ENCODE measurements around the gene DCC.

Gene DCC

GRCh38 chr18:53193870-53194269 is 853.9 kb downstream of the DCC start:
- no peak for DNase-seq (ENCODE audit: low spot score)

DNA sequence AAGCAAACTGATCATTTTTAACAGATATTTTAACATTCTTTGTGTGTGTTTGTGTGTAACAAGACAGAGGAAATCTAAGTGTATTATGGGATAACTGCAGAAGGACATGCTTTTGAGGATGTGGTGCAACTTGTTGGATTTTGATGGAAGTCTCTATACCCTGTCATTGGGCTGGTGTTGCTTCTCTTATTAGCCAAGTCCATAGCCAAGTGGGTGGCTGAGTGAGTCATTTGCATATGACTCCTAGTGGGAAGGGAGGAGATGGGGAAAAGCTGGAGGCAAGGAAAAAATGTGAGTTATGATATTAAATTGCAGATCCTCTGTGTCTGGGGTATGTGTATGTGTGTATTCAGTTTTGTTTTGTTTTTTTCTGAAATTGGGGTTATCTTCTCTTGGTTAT is 879.9 kb downstream of the DCC start:
- no peak for DNase-seq (ENCODE audit: low spot score)

DNA sequence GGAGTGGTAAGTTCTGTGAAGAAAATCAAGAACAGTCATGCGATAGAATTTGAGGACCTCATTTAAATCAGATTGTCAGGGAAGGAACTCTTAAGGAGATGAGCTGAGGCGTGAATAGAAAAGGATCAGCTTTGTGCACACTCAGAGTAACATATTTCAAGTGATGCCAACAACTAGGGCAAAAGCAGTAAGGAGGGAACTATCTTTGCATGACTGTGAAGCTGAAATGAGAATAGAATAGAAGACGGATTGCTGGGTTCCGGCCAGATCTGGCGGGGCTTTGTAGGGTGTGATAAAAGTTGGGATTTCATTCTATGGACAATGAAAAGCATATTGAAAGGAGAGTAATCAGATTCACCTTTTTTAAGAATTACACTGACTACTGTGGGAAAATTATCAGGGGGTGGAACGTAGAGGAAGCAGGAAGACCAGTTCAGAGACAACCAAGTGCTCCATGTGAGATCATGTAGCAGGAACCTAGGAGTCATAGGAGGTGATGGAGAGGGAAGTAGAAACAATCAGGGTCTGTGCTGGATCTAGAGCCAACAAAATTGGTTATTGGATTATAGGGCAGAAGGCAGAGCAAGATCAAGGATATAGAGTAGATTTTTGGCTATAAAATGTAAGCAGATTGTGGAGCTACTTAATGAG is 884.3 kb downstream of the DCC start:
- no peak for DNase-seq (ENCODE audit: low spot score)

DNA sequence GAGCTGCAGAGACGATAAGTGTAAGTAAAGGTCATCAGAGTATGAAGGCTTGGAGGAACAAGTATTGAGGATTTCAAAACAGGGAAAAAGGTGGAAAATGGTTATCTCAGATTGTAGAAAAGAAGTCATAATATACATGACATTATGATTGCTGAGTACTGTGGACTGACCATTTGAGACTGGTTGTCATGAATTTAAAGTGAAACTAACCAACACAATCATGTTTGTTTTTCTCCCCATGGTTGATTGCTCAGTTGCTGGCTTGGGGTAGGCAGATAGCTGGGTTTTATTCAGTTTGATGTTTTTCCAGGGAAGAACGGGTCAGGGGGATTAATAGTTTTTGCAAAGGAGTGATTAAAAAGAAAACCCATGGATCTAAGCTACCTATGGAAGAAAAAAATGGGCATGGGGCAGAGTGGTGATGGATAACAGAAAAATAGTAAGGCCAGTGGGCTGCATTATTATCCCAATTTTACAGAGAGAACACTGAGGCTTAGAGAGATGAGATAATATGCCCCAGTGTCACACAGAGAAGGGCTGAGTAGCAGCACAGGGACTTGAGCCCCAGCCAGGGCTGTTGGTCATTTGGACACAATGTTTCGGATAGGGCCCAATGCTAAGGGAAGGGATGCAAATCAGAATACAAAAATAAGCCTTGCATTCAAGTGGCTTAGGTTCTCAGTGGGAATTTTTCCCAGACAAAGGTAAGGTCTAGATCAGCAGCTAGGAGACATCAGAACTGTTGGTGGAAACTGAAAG is 885.7 kb downstream of the DCC start:
- no peak for DNase-seq (ENCODE audit: low spot score)

GRCh38 chr18:53234610-53235009 is 894.6 kb downstream of the DCC start:
- no peak for DNase-seq (ENCODE audit: low spot score)

- no peak for DNase-seq (ENCODE audit: low spot score)
Measured at GRCh38 chr18:53241161-53241560, 901.2 kb downstream of the DCC start.

DNA sequence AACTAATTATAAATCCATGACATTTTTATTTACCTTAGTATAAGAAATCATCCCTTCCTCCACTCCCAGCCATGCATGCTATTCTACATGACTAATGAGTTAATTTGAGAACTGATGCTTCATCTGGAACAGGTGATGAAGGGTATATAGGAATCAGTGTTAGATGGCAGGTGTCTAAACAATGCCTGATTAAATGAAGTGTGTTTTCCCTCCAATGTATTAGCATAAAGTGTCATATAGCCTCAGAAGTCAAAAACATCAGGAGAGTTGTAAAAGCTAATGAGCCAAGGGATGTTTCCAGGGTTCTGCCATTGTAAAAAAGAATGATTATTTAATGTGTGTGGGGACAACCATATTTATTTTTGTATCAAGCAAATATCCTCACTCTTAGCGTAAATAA is 913.8 kb downstream of the DCC start:
- no peak for DNase-seq (ENCODE audit: low spot score)

- no peak for DNase-seq (ENCODE audit: low spot score)
Measured at GRCh38 chr18:53254265-53254664, 914.3 kb downstream of the DCC start.

DNA sequence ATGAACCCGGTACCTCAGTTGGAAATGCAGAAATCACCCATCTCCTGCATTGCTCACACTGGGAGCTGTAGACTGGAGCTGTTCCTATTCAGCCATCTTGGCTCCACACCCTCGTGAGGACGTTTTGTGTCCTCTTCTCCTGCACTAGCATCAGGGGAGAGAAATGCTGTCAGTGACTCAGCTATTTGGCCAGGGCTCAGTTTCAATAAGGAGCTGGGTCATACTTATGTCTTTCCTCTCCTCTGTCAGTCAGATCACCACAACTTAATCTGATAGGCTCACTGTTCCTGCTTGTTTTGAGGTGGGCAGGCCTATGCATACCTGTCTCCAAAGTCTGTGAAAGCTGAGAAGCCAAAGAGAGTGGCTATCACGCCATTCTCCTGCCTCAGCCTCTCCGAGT is 921.2 kb downstream of the DCC start:
- DNase-seq (ENCODE audit: low spot score): no peak

GRCh38 chr18:53266850-53267249 is 926.9 kb downstream of the DCC start:
- no peak for DNase-seq (ENCODE audit: low spot score)

- no peak for DNase-seq (ENCODE audit: low spot score)
Measured at GRCh38 chr18:53268455-53268854, 928.5 kb downstream of the DCC start.

DNA sequence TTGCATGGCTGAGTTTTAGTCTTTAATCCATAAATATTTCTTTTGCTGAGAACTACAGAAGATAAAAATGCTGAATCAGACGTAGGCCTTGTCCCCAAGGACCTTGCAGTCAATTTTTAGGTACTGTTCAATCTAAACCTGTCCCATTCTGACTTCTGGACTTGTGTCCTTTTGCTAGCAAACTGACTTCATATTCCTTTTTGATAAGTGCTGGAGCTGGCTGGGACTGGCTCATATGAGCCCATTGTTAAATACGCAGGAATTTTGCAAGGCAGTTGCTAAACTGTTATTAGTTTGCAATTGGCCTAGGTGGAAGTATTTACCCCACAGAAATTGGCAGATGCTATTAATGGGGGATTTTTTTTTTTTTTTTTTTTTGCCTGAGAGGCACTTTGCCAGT is 941.4 kb downstream of the DCC start:
- no peak for DNase-seq (ENCODE audit: low spot score)

DNA sequence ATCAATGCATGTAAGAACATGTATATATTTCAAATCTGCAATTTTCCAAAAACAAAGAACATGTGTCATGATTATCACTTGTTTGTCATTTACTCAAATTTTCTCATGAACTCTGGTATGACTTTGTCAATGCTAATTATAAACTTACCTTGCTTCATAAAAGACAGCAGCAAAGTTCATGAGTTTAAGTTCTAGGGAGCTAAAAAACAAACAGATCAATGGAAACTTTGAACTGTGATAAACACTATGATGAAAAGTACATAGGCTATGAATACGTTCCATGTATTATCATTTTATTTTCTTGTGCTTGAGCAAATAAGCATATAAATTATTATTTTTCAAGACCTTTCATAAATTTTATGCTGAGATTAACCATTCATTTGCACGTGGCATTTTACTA is 943.7 kb downstream of the DCC start:
- DNase-seq (ENCODE audit: low spot score): no peak

- no peak for DNase-seq (ENCODE audit: low spot score)
Measured at GRCh38 chr18:53305461-53305860, 965.5 kb downstream of the DCC start.

DNA sequence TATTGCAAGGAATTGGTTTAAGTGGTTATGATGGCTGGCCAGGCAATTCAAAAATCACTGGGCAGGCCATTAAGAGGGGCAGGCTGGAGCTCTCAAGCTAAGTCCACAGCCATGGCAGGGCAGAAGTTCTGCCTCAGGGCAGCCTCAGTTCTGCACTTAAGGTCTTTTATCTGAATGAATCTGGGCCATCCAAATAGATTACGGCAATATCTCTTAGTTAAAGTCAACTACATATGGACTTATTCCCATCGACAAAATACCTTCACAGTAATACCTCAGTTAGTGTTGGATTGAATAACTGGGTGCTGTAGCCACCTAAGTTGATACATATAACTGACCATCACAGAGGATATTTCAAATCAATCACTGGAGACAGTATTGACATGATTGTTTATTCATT is 979.6 kb downstream of the DCC start:
- no peak for DNase-seq (ENCODE audit: low spot score)

- DNase-seq (ENCODE audit: low spot score): no peak
Measured at GRCh38 chr18:53322163-53322562, 982.2 kb downstream of the DCC start.

- DNase-seq (ENCODE audit: low spot score): no peak
Measured at GRCh38 chr18:53324353-53324752, 984.4 kb downstream of the DCC start.

GRCh38 chr18:53360501-53361443 is 1020.8 kb downstream of the DCC start:
- no peak for DNase-seq (ENCODE audit: low spot score)

DNA sequence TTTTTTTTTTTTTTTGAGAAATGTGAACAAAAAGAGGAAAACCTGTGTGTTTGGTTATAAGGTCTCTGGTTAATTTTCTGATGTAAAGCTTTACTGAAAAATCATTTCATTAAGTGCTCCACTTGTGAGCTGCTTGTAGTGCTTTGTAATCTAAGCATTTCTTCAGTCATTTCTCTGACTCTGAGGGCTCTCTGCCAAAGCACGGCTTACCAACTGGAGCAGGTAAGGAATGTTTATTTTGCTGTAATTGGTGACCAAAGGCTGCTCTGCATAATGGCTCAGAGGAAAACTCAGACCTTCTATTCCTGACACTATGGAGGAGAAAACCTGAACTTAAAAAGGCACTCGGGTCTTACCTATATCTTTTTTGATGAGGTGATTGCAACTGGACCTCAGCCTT is 1035.6 kb downstream of the DCC start:
- DNase-seq (ENCODE audit: low spot score): no peak

- DNase-seq (ENCODE audit: low spot score): no peak
Measured at GRCh38 chr18:53380063-53380639, 1040.2 kb downstream of the DCC start.

DNA sequence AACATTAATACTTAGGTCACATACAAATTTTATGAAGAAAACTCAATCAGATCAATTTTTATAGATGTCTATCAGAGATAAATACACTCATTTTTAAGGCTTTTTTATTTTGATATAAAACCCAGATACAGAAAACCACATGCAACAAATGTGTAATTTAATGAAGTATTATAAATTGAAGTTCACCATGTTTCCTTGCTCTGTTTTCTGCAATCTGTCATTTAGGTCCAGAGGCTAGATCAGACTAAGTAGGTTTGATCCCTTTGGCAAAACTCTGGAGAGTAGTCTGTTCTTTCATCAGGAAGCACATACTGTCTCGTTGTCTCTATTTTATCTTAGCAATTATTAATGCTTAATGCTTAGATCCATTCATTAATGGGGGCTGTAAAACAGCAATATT is 1042.9 kb downstream of the DCC start:
- no peak for DNase-seq (ENCODE audit: low spot score)

DNA sequence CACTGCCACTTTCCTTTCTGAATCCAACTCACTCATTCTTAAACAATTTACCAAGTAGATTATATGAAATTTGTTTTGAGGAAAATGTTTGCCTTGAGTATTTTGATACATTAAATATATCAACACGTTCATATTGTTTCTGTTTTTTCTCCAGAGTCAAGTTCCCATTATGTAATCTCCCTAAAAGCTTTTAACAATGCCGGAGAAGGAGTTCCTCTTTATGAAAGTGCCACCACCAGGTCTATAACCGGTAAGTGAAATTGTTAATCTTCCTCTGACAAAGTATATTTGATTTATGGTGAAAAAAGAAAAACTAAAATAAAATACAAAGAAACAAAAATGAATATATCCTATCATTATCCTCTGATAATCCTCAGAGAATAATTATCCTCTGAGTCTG is 1045.9 kb downstream of the DCC start:
- no peak for DNase-seq (ENCODE audit: low spot score)

Data from CD4-positive, alpha-beta T cell treated with Interleukin-6 at 100 ng/mL for 8 hours (primary cell).